Amniotic stem cell (primary cell): ENCODE measurements around the gene SLC10A4.
"Not testable (repeated sequence)": the region's sequence is repeated elsewhere in the genome, so short reads cannot be mapped to it uniquely, and the experiment has no call there.

Experiments
- DNase-seq: peaks from one replicate; lab custom pipeline; 2025; lab: John Stamatoyannopoulos, UW

SLC10A4 gene

GRCh38 chr4:48483006-48483776 is at the start of gene SLC10A4:
SLC10A4 (plus strand) TSS chr4:48483343; CDS start chr4:48483562, 219 bp downstream.
- no peak for DNase-seq

GRCh38 chr4:48436318-48436717 is 46.8 kb upstream of the SLC10A4 start:
- DNase-seq, result no peak

- DNase-seq, result no peak
Observed at GRCh38 chr4:48439988-48440387, 43.2 kb upstream of the SLC10A4 start.

GRCh38 chr4:48440914-48441313 is 42.2 kb upstream of the SLC10A4 start:
- not testable (repeated sequence) for DNase-seq

- no peak for DNase-seq
Observed at GRCh38 chr4:48445704-48446103, 37.4 kb upstream of the SLC10A4 start.

- no peak for DNase-seq
Observed at GRCh38 chr4:48446642-48447041, 36.5 kb upstream of the SLC10A4 start.

GRCh38 chr4:48449151-48449550 is 34.0 kb upstream of the SLC10A4 start:
- no peak for DNase-seq

GRCh38 chr4:48450740-48451139 is 32.4 kb upstream of the SLC10A4 start:
- no peak for DNase-seq

- not testable (repeated sequence) for DNase-seq
Observed at GRCh38 chr4:48451656-48452055, 31.5 kb upstream of the SLC10A4 start.

GRCh38 chr4:48454591-48454990 is 28.6 kb upstream of the SLC10A4 start:
- DNase-seq, result no peak

GRCh38 chr4:48461000-48461399 is 22.1 kb upstream of the SLC10A4 start:
- DNase-seq, result no peak

GRCh38 chr4:48462363-48462762 is 20.8 kb upstream of the SLC10A4 start:
- DNase-seq, result no peak

- no peak for DNase-seq
Observed at GRCh38 chr4:48467442-48467841, 15.7 kb upstream of the SLC10A4 start.

GRCh38 chr4:48467891-48468290 is 15.3 kb upstream of the SLC10A4 start:
- no peak for DNase-seq

- no peak for DNase-seq
Observed at GRCh38 chr4:48470137-48470536, 13.0 kb upstream of the SLC10A4 start.

- no peak for DNase-seq
Observed at GRCh38 chr4:48470570-48470969, 12.6 kb upstream of the SLC10A4 start.

- no peak for DNase-seq
Observed at GRCh38 chr4:48472794-48473193, 10.3 kb upstream of the SLC10A4 start.

- DNase-seq, result no peak
Observed at GRCh38 chr4:48475770-48476169, 7.4 kb upstream of the SLC10A4 start.

- DNase-seq, result no peak
Observed at GRCh38 chr4:48478273-48478672, 4.9 kb upstream of the SLC10A4 start.

- DNase-seq, result no peak
Observed at GRCh38 chr4:48481581-48481980, 1.6 kb upstream of the SLC10A4 start.

- DNase-seq, result no peak
Observed at GRCh38 chr4:48483777-48484493, 792 bp downstream of the SLC10A4 start.

- DNase-seq, result no peak
Observed at GRCh38 chr4:48484494-48485168, 1.5 kb downstream of the SLC10A4 start.

- no peak for DNase-seq
Observed at GRCh38 chr4:48489683-48490011, 6.5 kb downstream of the SLC10A4 start.
